Keratinocyte (primary cell): ENCODE measurements around the gene TMEM30B. TPM values are rescaled to one million over a fixed set of nuclear protein-coding genes. Genes with fewer than 3 reads are reported as not detected.

Source experiments
- DNase-seq: peaks from one replicate; pipeline ENCODE4 v3.0.0-alpha.2; 2011; ENCODE audit warnings: low read depth, missing footprints, low spot score
- FAIRE-seq: peaks from 2 replicates; lab custom pipeline; 2011; peaks lifted over from hg19 to GRCh38; lab: Jason Lieb, UNC
- H2AFZ ChIP-seq: 2 replicates; pipeline ENCODE4 v1.6.0; 2012; ENCODE audit warnings: low read length, control low read depth, inconsistent platforms; ENCODE audit not compliant: control insufficient read depth
- H3K27ac ChIP-seq: 2 replicates; pipeline ENCODE4 v1.5.1; 2011; ENCODE audit warnings: low read length; ENCODE audit not compliant: control insufficient read depth, insufficient read depth
- H3K27me3 ChIP-seq: 3 replicates; pipeline ENCODE4 v1.6.0; 2011; ENCODE audit warnings: low read length; ENCODE audit not compliant: control insufficient read depth, insufficient read depth; ENCODE audit errors: extremely low read depth
- H3K36me3 ChIP-seq, 2 experiments: 2 replicates in 1 of 2; 3 replicates in 1 of 2; pipeline ENCODE4 v1.5.1; 2011; ENCODE audit warnings: low read length in 2 of 2, mild to moderate bottlenecking in 1 of 2; ENCODE audit not compliant: control insufficient read depth in 2 of 2, insufficient read depth in 2 of 2; ENCODE audit errors: extremely low read depth in 1 of 2
- H3K4me1 ChIP-seq: 3 replicates; pipeline ENCODE4 v1.5.1; 2011; ENCODE audit warnings: low read length; ENCODE audit not compliant: control insufficient read depth, insufficient read depth; ENCODE audit errors: extremely low read depth
- H3K4me2 ChIP-seq: 3 replicates; pipeline ENCODE4 v1.6.0; 2011; ENCODE audit warnings: low read depth, low read length; ENCODE audit not compliant: control insufficient read depth, insufficient read depth; ENCODE audit errors: extremely low read depth
- H3K4me3 ChIP-seq, 3 experiments: fragments of 200-600 bp in 1 of 3; sonication (generic) in 1 of 3; 2 replicates in 2 of 3; 3 replicates in 1 of 3; pipeline ENCODE4 v1.5.1; 2011 to 2016; ENCODE audit warnings: low read length in 3 of 3, mild to moderate bottlenecking in 3 of 3, control low read depth in 2 of 3, inconsistent platforms in 1 of 3, low read depth in 1 of 3, mixed read lengths in 1 of 3, mixed run types in 1 of 3, moderate library complexity in 1 of 3; ENCODE audit not compliant: control insufficient read depth in 2 of 3, insufficient read depth in 2 of 3; ENCODE audit errors: extremely low read depth in 1 of 3
- H3K79me2 ChIP-seq: 2 replicates; pipeline ENCODE4 v1.6.0; 2012; ENCODE audit warnings: low read length; ENCODE audit not compliant: control insufficient read depth, insufficient read depth
- H3K9ac ChIP-seq: 3 replicates; pipeline ENCODE4 v1.6.0; 2011; ENCODE audit warnings: low read length; ENCODE audit not compliant: control insufficient read depth, insufficient read depth; ENCODE audit errors: extremely low read depth
- H3K9me1 ChIP-seq: 3 replicates; pipeline ENCODE4 v1.6.0; 2011; ENCODE audit warnings: low read length; ENCODE audit not compliant: control insufficient read depth, insufficient read depth; ENCODE audit errors: extremely low read depth
- H3K9me3 ChIP-seq: 2 replicates; pipeline ENCODE4 v1.5.1; 2012; ENCODE audit warnings: low read depth, low read length; ENCODE audit not compliant: control insufficient read depth
- H4K20me1 ChIP-seq: 3 replicates; pipeline ENCODE4 v1.6.0; 2011; ENCODE audit warnings: low read length; ENCODE audit not compliant: control insufficient read depth, insufficient read depth; ENCODE audit errors: extremely low read depth
- CTCF ChIP-seq, 3 experiments: IDR thresholded peaks in 1 of 3; conservative IDR thresholded peaks in 1 of 3; optimal IDR thresholded peaks in 1 of 3; 2 replicates in 2 of 3; 3 replicates in 1 of 3; pipeline versions ENCODE3 to v1.5.1; 2011; ENCODE audit warnings: low read length in 3 of 3, mild to moderate bottlenecking in 3 of 3, moderate library complexity in 2 of 3, control low read depth in 1 of 3, inconsistent platforms in 1 of 3; ENCODE audit not compliant: insufficient read depth in 2 of 3; ENCODE audit errors: extremely low read depth in 1 of 3
- EZH2 ChIP-seq: IDR thresholded peaks from one replicate; pipeline ENCODE4 v1.6.1; 2012; ENCODE audit warnings: inconsistent platforms, mild to moderate bottlenecking, low read length, moderate library complexity
- dilution Hi-C: fragments of 300-500 bp; cut with MboI; formaldehyde crosslinking; loops from one replicate; pipeline ENCODE4 v1.7.0; 2020; ENCODE audit warnings: low sequenced_read_pairs; ENCODE audit not compliant: extremely low pct_ligation_motif_present
- polyA plus RNA-seq, 5 experiments: library from polyadenylated mRNA; depleted of rRNA in 3 of 5; stranded (reverse) in 3 of 5; stranded (forward) in 1 of 5; unstranded in 1 of 5; fragments of >200 nt; gene quantifications; 1 replicate in 1 of 5; 2 replicates in 3 of 5; 3 replicates in 1 of 5; pipeline versions ENCODE4 v1.2.1 to v1.2.3, GENCODE V29; 2011 to 2012; ENCODE audit warnings: missing spikeins in 2 of 5, low read depth in 1 of 5, low replicate concordance in 1 of 5

The TMEM30B gene
- polyA plus RNA-seq, 1 donor (not counting 4 experiments of a cell fraction or from before 2014, with no cell fraction given): 8.1 TPM

- H3K4me2 ChIP-seq: peak overlapping the region; percentile 93
- DNase-seq: peak; percentile 75
These were observed 41.7 kb upstream of the TMEM30B start for GRCh38 chr14:61322799-61323290.

GRCh38 chr14:61322011-61322798 lies 41.1 kb upstream of the TMEM30B start:
- Histone ChIP-seq H3K4me3 (peak overlapping the region; percentile 54 to 85 (median 77)), H3K9me3 (no peaks in the 10 kb centered on the region), H3K9me1 (no peaks in the 10 kb centered on the region), H3K4me1 (peaks cover 12% of the 10 kb centered on the region), H2AFZ (peak overlapping the region; percentile 96), H3K4me2 (peak overlapping the region; percentile 93), H3K79me2 (peaks cover 11% of the 10 kb centered on the region), H4K20me1 (no peaks in the 10 kb centered on the region), H3K36me3 (no peaks in the 10 kb centered on the region), H3K27me3 (no peaks in the 10 kb centered on the region), H3K9ac (peak overlapping the region; percentile 91), H3K27ac (peak overlapping the region; percentile 97)
- DNase-seq: no peak
- TF ChIP-seq CTCF (optimal IDR thresholded peaks at IDR 0.05 in 1 of 3, IDR thresholded peaks at IDR 0.05 in 1 of 3, conservative IDR thresholded peaks at IDR 0.05 in 1 of 3; ENCODE audit: extremely low read depth in 1 of 3, insufficient read depth in 2 of 3, low read length in 3 of 3) (no peak), EZH2 (no peak)
- dilution Hi-C loops: no loop called here
- peak; percentile 34 for FAIRE-seq

More at GRCh38 chr14:61322799-61323290, 41.7 kb upstream of the TMEM30B start:
- H3K27me3 ChIP-seq: no peaks in the 10 kb centered on the region
- no peak for TF ChIP-seq EZH2
- no peak for TF ChIP-seq CTCF (optimal IDR thresholded peaks at IDR 0.05 in 1 of 3, IDR thresholded peaks at IDR 0.05 in 1 of 3, conservative IDR thresholded peaks at IDR 0.05 in 1 of 3; ENCODE audit: extremely low read depth in 1 of 3, insufficient read depth in 2 of 3, low read length in 3 of 3)
- H3K79me2 ChIP-seq: peaks cover 16% of the 10 kb centered on the region
- peak overlapping the region; percentile 96 for H2AFZ ChIP-seq
- H3K9me1 ChIP-seq: no peaks in the 10 kb centered on the region
- peak overlapping the region; percentile 97 for H3K27ac ChIP-seq
- no peaks in the 10 kb centered on the region for H3K9me3 ChIP-seq
- H3K9ac ChIP-seq: peak overlapping the region; percentile 91
- H3K4me3 ChIP-seq: peak overlapping the region; percentile 54 to 85 (median 77)
- H3K4me1 ChIP-seq: peaks cover 12% of the 10 kb centered on the region
- FAIRE-seq: peak; percentile 94
- H3K36me3 ChIP-seq: no peaks in the 10 kb centered on the region
- H4K20me1 ChIP-seq: no peaks in the 10 kb centered on the region
- dilution Hi-C loops: no loop called here
